Cardiac fibroblast (primary cell): Measurements from ENCODE around the gene FAM120B.

ENCODE experiments used
- DNase-seq, 2 donors: peaks; one replicate each; pipeline versions ENCODE4 v3.0.0 to v3.0.0-alpha.2; 2010; ENCODE audit warnings: low read depth in 2 of 2
- H3K4me3 ChIP-seq, 2 donors: replicated peaks in 1 of 2; 1 replicate in 1 of 2; 2 replicates in 1 of 2; pipeline ENCODE4 v1.5.1; 2011; ENCODE audit warnings: low read depth in 2 of 2, low read length in 2 of 2, mild to moderate bottlenecking in 2 of 2, moderate library complexity in 1 of 2
- CTCF ChIP-seq: IDR thresholded peaks from one replicate; pipeline ENCODE4 v1.5.1; 2011; ENCODE audit warnings: low read depth, mild to moderate bottlenecking, low read length, inconsistent platforms

FAM120B gene

DNA sequence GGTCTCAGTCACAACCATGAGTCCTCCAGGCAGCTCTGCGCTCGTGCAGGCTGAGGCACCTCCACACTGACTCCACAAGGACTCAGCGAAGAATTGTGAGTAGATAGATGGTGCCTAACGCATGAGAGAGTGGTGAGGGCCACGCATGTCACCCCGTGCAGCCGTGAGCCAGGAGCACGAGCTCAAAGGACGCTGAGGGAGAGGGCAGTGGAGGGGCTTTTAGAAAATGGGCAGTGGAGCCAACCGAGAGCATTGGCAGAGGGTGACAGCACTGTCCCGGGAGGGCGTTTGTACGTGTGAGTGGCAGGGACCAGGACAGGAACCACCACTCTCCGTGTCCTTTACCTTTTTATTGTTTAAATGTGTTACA lies 141.0 kb downstream of the FAM120B start:
- no peak overlapping the region for H3K4me3 ChIP-seq
- TF ChIP-seq CTCF, result no peak
- DNase-seq, result no peak

GRCh38 chr6:170448317-170448716 lies 141.8 kb downstream of the FAM120B start:
- DNase-seq, result no peak
- TF ChIP-seq CTCF, result no peak
- H3K4me3 ChIP-seq, result no peak overlapping the region

- no peak for TF ChIP-seq CTCF
- no peak for DNase-seq
- no peak overlapping the region for H3K4me3 ChIP-seq
Observed at GRCh38 chr6:170448751-170449630, 142.4 kb downstream of the FAM120B start.

DNA sequence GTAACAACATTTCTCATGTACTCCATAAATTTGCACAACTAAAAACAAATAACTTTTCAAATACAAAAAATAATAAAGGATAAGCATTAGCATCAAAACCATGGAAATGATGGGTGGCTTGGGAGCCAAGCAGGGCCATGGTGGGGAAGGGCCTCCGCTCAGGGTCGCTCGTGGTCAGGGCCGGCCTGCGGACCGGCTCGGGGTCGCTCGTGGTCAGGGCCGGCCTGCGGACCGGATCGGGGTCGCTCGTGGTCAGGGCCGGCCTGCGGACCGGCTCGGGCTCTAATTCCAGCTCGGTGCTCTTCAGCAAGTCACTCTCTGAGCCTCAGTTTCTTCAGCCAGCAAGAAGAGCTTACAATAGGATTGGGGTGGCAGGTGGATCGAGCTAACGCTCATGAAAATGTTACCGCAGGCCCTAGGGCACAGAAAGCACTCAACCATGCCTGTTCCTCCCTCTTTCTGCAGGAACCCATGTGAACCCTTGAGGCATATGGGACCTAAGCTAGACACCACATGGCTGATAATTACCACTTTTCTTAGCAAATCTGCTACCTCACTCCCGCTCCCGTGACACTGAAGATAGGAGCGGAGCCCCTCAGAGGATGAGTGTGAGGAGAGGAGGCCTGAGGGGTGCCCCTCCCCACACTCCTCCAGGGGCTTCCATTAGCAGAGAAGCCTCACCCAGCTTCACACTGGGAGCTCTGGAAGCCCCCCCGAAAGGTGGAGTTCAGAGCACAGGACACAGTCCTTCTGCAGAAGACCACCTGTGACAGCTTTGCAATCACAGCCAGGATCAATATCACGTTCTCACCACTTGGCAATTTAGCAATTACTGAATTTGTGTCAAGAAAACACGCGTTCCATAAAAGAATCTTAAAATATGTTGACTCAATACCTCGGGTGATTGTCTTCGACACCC lies 143.5 kb downstream of the FAM120B start:
- TF ChIP-seq CTCF, result no peak
- H3K4me3 ChIP-seq, result no peak overlapping the region
- DNase-seq, result no peak

- TF ChIP-seq CTCF, result no peak
- no peak overlapping the region for H3K4me3 ChIP-seq
- DNase-seq, result peak in 1 of 2 donors; percentile 16
Observed at GRCh38 chr6:170450916-170451761, 144.6 kb downstream of the FAM120B start.
